Measurements from ENCODE around the gene JAKMIP3.

The JAKMIP3 gene

DNA sequence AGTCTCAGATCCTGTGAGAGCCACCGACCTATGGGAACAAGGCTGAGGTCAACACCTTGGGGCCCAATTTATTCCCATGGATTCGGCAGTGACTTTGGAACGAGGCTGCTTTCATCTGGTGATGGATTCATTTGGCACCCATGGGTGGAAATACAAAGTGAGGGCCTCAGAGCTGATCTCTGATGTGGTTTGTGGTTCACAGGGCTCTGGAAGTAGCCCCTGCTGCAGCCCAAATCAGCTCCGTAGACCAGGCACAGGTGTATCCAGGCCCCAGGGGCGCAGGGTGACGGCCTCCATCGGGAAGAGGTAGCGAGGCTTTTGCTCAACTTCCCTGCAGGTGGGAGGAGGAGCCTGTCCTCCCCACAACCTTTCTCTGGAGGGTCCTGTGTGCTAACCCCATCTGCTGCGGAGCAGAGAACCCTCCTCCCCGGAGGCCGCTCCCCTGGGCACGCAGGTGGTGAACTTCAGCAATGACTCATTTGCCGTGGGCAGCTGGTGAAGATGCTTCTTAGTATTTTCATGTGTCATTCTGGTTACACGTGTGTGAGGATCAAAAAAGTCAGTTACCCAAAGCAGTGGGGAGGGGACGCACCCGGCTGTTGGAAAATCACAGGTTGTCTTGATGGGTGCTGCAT is 7.5 kb upstream of the JAKMIP3 start:
- no peak for DNase-seq (ENCODE audit: low spot score)
- in situ Hi-C loops (cut with MboI; ENCODE audit: low sequenced_read_pairs, unreplicated experiment), result no loop called here

GRCh38 chr10:132058793-132059759 is 6.7 kb upstream of the JAKMIP3 start:
- in situ Hi-C loops (cut with MboI; ENCODE audit: low sequenced_read_pairs, unreplicated experiment), result no loop called here
- DNase-seq (ENCODE audit: low spot score), result no peak
- no peak for TF ChIP-seq CTCF (IDR thresholded peaks at IDR 0.05; ENCODE audit: borderline replicate concordance, control extremely low read depth, extremely low read depth, insufficient read depth, missing control alignments)

More for the DNA sequence above, 7.5 kb upstream of the JAKMIP3 start:
- TF ChIP-seq CTCF (IDR thresholded peaks at IDR 0.05; ENCODE audit: borderline replicate concordance, control extremely low read depth, extremely low read depth, insufficient read depth, missing control alignments), result no peak

DNA sequence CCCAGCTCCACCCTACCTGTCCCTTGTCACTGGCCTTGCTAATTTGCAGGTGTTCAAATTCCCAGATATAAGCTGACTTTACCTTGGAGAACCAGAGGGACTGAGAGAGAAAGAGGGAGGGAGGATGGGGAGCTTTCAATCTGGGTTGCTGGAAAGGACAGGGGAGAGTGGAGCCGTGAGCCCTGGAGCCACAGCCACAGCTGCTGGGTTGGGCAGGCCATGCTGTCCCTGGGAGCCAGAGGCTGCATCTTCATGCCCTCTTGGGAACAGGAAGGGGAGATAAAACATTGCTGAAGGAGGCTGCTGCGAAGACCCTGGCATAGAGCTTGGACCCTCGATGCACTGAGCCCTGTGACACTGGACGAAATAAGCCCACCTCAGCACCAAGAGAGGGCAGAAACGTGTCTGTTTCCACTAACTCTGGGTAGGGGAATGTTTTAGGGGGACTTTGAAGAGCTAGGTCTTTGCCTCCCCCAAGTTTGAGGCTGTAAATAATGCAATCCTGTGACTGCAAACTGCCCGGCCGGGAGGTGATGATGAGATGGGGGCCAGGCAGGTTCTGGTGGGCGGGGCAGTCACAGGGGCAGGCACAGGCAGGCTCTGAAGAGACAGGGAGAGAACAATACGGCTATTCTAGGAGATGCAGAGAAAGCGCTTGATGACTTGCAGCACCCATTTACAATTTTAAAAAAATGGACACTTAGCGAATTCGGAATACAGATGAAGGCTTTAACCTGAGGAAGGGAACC is 5.8 kb upstream of the JAKMIP3 start:
- TF ChIP-seq CTCF (IDR thresholded peaks at IDR 0.05; ENCODE audit: borderline replicate concordance, control extremely low read depth, extremely low read depth, insufficient read depth, missing control alignments), result no peak
- DNase-seq (ENCODE audit: low spot score), result no peak
- in situ Hi-C loops (cut with MboI; ENCODE audit: low sequenced_read_pairs, unreplicated experiment), result no loop called here

DNA sequence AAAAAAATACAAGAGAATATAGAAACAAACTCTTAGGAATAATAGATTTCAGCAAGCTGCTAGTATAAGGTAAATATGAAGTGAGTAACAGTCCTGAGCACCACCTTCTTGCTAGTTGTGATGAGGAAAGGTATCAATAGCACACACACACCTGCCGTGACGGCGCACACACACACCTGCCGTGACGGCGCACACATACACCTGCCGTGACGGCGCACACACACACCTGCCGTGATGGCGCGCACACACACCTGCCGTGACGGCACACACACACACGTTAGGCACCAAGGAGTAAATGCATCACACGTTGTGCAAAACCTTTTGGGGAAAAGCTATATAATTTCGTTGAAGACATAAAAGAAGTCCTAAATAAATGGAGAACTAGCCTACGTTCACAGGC is 4.7 kb upstream of the JAKMIP3 start:
- no peak for TF ChIP-seq CTCF (IDR thresholded peaks at IDR 0.05; ENCODE audit: borderline replicate concordance, control extremely low read depth, extremely low read depth, insufficient read depth, missing control alignments)
- in situ Hi-C loops (cut with MboI; ENCODE audit: low sequenced_read_pairs, unreplicated experiment), result no loop called here
- DNase-seq (ENCODE audit: low spot score), result no peak

GRCh38 chr10:132061465-132061864 is 4.3 kb upstream of the JAKMIP3 start:
- in situ Hi-C loops (cut with MboI; ENCODE audit: low sequenced_read_pairs, unreplicated experiment), result no loop called here
- no peak for DNase-seq (ENCODE audit: low spot score)
- TF ChIP-seq CTCF (IDR thresholded peaks at IDR 0.05; ENCODE audit: borderline replicate concordance, control extremely low read depth, extremely low read depth, insufficient read depth, missing control alignments), result no peak

DNA sequence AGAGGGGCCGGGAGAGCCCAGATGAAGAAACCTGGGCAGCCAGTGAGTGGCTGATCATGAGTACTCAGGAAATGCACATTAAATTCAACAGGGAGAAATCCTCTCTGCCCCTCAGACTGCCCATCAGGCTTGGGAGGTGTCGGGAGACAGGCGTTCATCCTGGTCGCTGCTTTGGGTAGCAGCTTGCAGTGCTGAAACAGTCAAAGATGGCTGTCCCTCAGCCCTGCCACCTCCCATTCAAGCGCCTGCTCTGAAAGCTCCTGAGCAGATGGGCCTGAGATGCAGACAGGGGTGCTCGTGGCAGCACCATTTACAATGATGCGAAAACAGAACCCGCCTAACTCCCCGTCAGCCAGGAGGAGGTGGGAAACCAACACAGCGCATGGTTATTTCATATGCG is 3.6 kb upstream of the JAKMIP3 start:
- TF ChIP-seq CTCF (IDR thresholded peaks at IDR 0.05; ENCODE audit: borderline replicate concordance, control extremely low read depth, extremely low read depth, insufficient read depth, missing control alignments), result no peak
- no peak for DNase-seq (ENCODE audit: low spot score)
- in situ Hi-C loops (cut with MboI; ENCODE audit: low sequenced_read_pairs, unreplicated experiment), result no loop called here
